ENCODE measurements around the gene HENMT1. TPM values are rescaled to one million over a fixed set of nuclear protein-coding genes. Genes with fewer than 3 reads are reported as not detected.

HENMT1 gene
- total RNA-seq, 4 donors from 2014 or later, result 2.5 to 3.6 (median 2.9) TPM

GRCh38 chr1:108627256-108627655 lies 33.6 kb downstream of the HENMT1 start:
- 27 to 50% methylated on average over 1 of the region's 1 CpG for WGBS, 2 donors (ENCODE audit: low coverage in 1 of 2)
- Histone ChIP-seq H3K4me3 (no peak overlapping the region), H3K4me1 (peaks cover 0 to 14% (median 3%) of the 10 kb centered on the region in 3 donors), H3K9me3 (no peaks in the 10 kb centered on the region), H3K36me3 (peaks cover 0 to 30% of the 10 kb centered on the region in 2 donors), H3K27me3 (no peaks in the 10 kb centered on the region), H3K27ac (peak overlapping the region in 1 of 4 donors; percentile 22)
- ATAC-seq, result no peak
- TF ChIP-seq POLR2A (IDR thresholded peaks at IDR 0.05) (no peak), EP300 (IDR thresholded peaks at IDR 0.05) (no peak), POLR2AphosphoS5 (IDR thresholded peaks at IDR 0.05) (no peak), CTCF (IDR thresholded peaks at IDR 0.05) (no peak)

- no peaks in the 10 kb centered on the region for H3K27me3 ChIP-seq
- no peak overlapping the region for H3K4me3 ChIP-seq
- H3K9me3 ChIP-seq, result no peaks in the 10 kb centered on the region
- ATAC-seq, result no peak
- 30 to 40% methylated on average over 1 of the region's 1 CpG for WGBS, 2 donors (ENCODE audit: low coverage in 1 of 2)
- peaks cover 0 to 25% (median 3%) of the 10 kb centered on the region in 3 donors for H3K4me1 ChIP-seq
- no peak for TF ChIP-seq POLR2AphosphoS5 (IDR thresholded peaks at IDR 0.05)
- TF ChIP-seq POLR2A (IDR thresholded peaks at IDR 0.05), result no peak
- no peak for TF ChIP-seq EP300 (IDR thresholded peaks at IDR 0.05)
- TF ChIP-seq CTCF (IDR thresholded peaks at IDR 0.05), result no peak
- no peak overlapping the region for H3K27ac ChIP-seq
- H3K36me3 ChIP-seq, result peaks cover 0 to 10% of the 10 kb centered on the region in 2 donors
Measured at GRCh38 chr1:108624069-108624468, 36.8 kb downstream of the HENMT1 start.

GRCh38 chr1:108617724-108618056 lies 43.2 kb downstream of the HENMT1 start:
- no peaks in the 10 kb centered on the region for H3K9me3 ChIP-seq
- ATAC-seq, result no peak
- peaks cover 0 to 15% of the 10 kb centered on the region in 2 donors for H3K36me3 ChIP-seq
- 94 to 100% methylated on average over 2 of the region's 2 CpGs for WGBS, 2 donors (ENCODE audit: low coverage in 1 of 2)
- no peak for TF ChIP-seq POLR2AphosphoS5 (IDR thresholded peaks at IDR 0.05)
- no peak overlapping the region for H3K4me3 ChIP-seq
- H3K4me1 ChIP-seq, result peaks cover 0 to 12% (median 0%) of the 10 kb centered on the region in 3 donors
- H3K27me3 ChIP-seq, result no peaks in the 10 kb centered on the region
- H3K27ac ChIP-seq, result no peak overlapping the region

GRCh38 chr1:108617008-108617723 lies 43.7 kb downstream of the HENMT1 start:
- Histone ChIP-seq H3K27me3 (no peaks in the 10 kb centered on the region), H3K27ac (no peak overlapping the region), H3K4me1 (peaks cover 0 to 12% (median 0%) of the 10 kb centered on the region in 3 donors), H3K9me3 (no peaks in the 10 kb centered on the region), H3K4me3 (no peak overlapping the region), H3K36me3 (peaks cover 0 to 21% of the 10 kb centered on the region in 2 donors)
- ATAC-seq, result no peak
- TF ChIP-seq POLR2A (IDR thresholded peaks at IDR 0.05) (no peak), POLR2AphosphoS5 (IDR thresholded peaks at IDR 0.05) (no peak), EP300 (IDR thresholded peaks at IDR 0.05) (no peak), CTCF (IDR thresholded peaks at IDR 0.05) (no peak)
- WGBS, 2 donors (ENCODE audit: low coverage in 1 of 2), result 84 to 92% methylated on average over 8 of the region's 8 CpGs

GRCh38 chr1:108615544-108615943 lies 45.3 kb downstream of the HENMT1 start:
- TF ChIP-seq CTCF (IDR thresholded peaks at IDR 0.05), result no peak
- no peak for TF ChIP-seq POLR2AphosphoS5 (IDR thresholded peaks at IDR 0.05)
- TF ChIP-seq EP300 (IDR thresholded peaks at IDR 0.05), result no peak
- TF ChIP-seq POLR2A (IDR thresholded peaks at IDR 0.05), result no peak
- no peaks in the 10 kb centered on the region for H3K27me3 ChIP-seq
- 0 to 51% methylated on average over 1 to 2 of the region's 2 CpGs for WGBS, 2 donors (ENCODE audit: low coverage in 1 of 2)
- H3K9me3 ChIP-seq, result no peaks in the 10 kb centered on the region
- peaks cover 0 to 23% of the 10 kb centered on the region in 2 donors for H3K36me3 ChIP-seq
- H3K4me1 ChIP-seq, result peaks cover 0 to 10% (median 0%) of the 10 kb centered on the region in 3 donors
- no peak for ATAC-seq
- H3K27ac ChIP-seq, result no peak overlapping the region
- no peak overlapping the region for H3K4me3 ChIP-seq
